ENCODE results near the gene APOL5.
"Not testable (repeated sequence)": the region's sequence is repeated elsewhere in the genome, so short reads cannot be mapped to it uniquely, and the experiment has no call there.

APOL5 gene

DNA sequence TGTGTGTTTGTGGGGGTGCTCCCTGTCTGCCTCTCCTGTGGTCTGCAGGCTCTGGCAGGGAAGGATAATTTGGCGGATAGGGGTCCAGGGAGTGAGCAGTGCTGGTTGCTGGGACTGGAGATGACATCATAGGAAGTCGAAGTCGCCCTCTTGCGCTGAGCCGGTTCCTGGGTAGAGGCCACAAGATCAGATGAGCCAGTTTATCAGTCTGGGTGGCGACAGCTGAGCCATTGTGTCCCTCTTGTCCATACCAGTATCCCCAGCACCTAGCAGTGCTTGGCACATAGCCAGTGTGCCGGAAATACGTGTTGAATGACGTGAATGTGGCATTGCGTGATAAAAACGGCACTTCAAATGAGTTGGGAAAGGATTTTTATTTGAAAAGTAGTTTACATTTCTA is 9.8 kb downstream of the APOL5 start:
- Mint-ChIP-seq H3K36me3 (ENCODE audit: low read depth) (no peaks in the 10 kb centered on the region), H3K27me3 (no peaks in the 10 kb centered on the region), H3K4me3 (no peak overlapping the region), H3K9me3 (no peaks in the 10 kb centered on the region), H3K27ac (no peak overlapping the region), H3K4me1 (ENCODE audit: low read depth) (no peaks in the 10 kb centered on the region)
- no peak for DNase-seq

GRCh38 chr22:35728639-35729308 is 11.1 kb downstream of the APOL5 start:
- H3K27ac Mint-ChIP-seq, result no peak overlapping the region
- H3K4me1 Mint-ChIP-seq (ENCODE audit: low read depth), result no peaks in the 10 kb centered on the region
- H3K27me3 Mint-ChIP-seq, result no peaks in the 10 kb centered on the region
- no peaks in the 10 kb centered on the region for H3K36me3 Mint-ChIP-seq (ENCODE audit: low read depth)
- H3K4me3 Mint-ChIP-seq, result no peak overlapping the region
- H3K9me3 Mint-ChIP-seq, result no peaks in the 10 kb centered on the region
- no peak for DNase-seq

GRCh38 chr22:35729309-35729698 is 11.6 kb downstream of the APOL5 start:
- no peak overlapping the region for H3K27ac Mint-ChIP-seq
- no peak for DNase-seq
- H3K4me1 Mint-ChIP-seq (ENCODE audit: low read depth), result no peaks in the 10 kb centered on the region
- no peaks in the 10 kb centered on the region for H3K36me3 Mint-ChIP-seq (ENCODE audit: low read depth)
- H3K4me3 Mint-ChIP-seq, result no peak overlapping the region
- no peaks in the 10 kb centered on the region for H3K27me3 Mint-ChIP-seq
- no peaks in the 10 kb centered on the region for H3K9me3 Mint-ChIP-seq

DNA sequence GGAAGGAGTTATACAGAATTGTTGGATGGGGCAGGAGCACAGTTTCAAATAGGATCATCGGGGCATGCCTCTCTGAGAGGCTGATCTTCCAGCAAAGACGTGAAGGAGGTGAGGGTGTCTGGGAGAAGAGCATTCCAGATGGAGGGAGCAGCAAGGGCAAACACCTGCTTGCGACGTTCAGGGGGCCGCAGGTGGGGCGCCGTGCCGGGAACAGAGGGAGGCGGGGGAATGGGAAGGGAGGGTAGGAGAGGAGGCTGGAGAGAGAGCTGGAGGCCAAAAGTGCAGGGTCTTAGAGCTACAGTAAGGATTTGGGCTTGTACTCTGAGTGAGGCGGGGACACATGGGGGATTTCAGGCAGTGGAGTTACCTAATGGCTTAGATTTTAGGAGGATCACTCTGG is 13.6 kb downstream of the APOL5 start:
- Mint-ChIP-seq H3K9me3 (no peaks in the 10 kb centered on the region), H3K4me1 (ENCODE audit: low read depth) (no peaks in the 10 kb centered on the region), H3K4me3 (no peak overlapping the region), H3K27me3 (no peaks in the 10 kb centered on the region), H3K36me3 (ENCODE audit: low read depth) (no peaks in the 10 kb centered on the region), H3K27ac (no peak overlapping the region)
- no peak for DNase-seq

- no peaks in the 10 kb centered on the region for H3K36me3 Mint-ChIP-seq (ENCODE audit: low read depth)
- no peak overlapping the region for H3K4me3 Mint-ChIP-seq
- no peak for DNase-seq
- H3K27ac Mint-ChIP-seq, result no peak overlapping the region
- no peaks in the 10 kb centered on the region for H3K9me3 Mint-ChIP-seq
- no peaks in the 10 kb centered on the region for H3K27me3 Mint-ChIP-seq
- H3K4me1 Mint-ChIP-seq (ENCODE audit: low read depth), result no peaks in the 10 kb centered on the region
These were observed 14.4 kb downstream of the APOL5 start for GRCh38 chr22:35732116-35732515.

DNA sequence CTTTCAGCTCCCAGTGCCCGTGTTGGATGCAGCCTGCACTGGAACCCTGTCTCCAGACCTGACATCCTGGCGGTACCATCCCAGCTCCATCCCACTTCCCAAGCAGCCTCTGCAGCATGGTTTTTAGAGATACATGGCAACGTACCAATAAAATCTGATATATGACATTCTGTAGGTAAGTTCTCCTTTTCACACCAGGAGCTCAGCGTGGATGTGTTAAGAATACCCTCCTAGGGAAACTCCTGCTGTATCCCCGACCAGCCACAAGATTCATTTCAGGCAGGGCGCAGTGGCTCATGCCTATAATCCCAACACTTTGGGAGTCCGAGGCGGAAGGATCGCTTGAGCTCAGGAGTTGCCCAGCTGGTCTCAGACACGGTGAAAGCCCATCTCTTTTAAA is 15.4 kb downstream of the APOL5 start:
- Mint-ChIP-seq H3K27me3 (no peaks in the 10 kb centered on the region), H3K4me3 (no peak overlapping the region)

DNA sequence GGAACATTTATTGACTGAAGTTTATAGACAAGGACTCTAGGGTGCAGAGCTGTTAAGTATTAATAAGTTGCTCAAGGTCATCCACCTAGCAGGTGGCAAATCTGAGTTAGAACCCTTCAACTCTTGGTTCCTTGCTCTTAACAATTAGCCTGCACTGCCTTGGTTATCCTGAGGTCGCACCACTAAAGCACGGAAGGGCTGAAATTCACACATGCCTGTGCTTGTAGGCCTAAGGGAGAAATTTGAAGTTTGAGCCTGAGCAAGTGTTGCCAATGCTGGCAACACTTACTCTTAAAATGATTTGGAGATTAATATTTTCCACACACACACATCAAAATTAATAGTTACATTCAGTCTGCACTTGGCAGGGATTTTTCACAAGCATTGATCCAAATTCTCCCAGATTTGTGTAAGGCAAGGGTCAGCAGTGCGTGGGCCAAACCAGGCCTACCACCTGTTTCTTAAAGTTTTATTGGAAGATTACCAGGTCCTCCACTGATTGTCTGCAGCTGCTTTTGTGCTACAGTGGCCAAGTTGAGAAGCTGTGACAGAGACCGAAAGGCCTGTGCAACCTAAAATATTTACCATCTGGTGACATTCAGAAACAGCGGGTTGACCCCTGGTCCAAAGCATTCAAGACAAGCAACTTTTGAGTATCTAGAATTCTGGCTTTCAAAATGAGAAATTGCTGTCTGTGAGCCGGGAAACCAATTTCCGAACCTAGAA is 16.3 kb downstream of the APOL5 start:
- no peak for DNase-seq
- Mint-ChIP-seq H3K4me3 (no peak overlapping the region), H3K9me3 (no peaks in the 10 kb centered on the region), H3K27ac (no peak overlapping the region), H3K36me3 (ENCODE audit: low read depth) (no peaks in the 10 kb centered on the region), H3K27me3 (no peaks in the 10 kb centered on the region), H3K4me1 (ENCODE audit: low read depth) (no peaks in the 10 kb centered on the region)

More for the DNA sequence above, 15.4 kb downstream of the APOL5 start:
- Mint-ChIP-seq H3K9me3 (no peaks in the 10 kb centered on the region), H3K4me1 (ENCODE audit: low read depth) (no peaks in the 10 kb centered on the region), H3K36me3 (ENCODE audit: low read depth) (no peaks in the 10 kb centered on the region), H3K27ac (no peak overlapping the region)
- DNase-seq, result no peak

GRCh38 chr22:35734517-35734827 is 16.8 kb downstream of the APOL5 start:
- no peaks in the 10 kb centered on the region for H3K4me1 Mint-ChIP-seq (ENCODE audit: low read depth)
- no peaks in the 10 kb centered on the region for H3K9me3 Mint-ChIP-seq
- H3K36me3 Mint-ChIP-seq (ENCODE audit: low read depth), result no peaks in the 10 kb centered on the region
- no peak overlapping the region for H3K27ac Mint-ChIP-seq
- no peak for DNase-seq
- H3K4me3 Mint-ChIP-seq, result no peak overlapping the region
- H3K27me3 Mint-ChIP-seq, result no peaks in the 10 kb centered on the region

DNA sequence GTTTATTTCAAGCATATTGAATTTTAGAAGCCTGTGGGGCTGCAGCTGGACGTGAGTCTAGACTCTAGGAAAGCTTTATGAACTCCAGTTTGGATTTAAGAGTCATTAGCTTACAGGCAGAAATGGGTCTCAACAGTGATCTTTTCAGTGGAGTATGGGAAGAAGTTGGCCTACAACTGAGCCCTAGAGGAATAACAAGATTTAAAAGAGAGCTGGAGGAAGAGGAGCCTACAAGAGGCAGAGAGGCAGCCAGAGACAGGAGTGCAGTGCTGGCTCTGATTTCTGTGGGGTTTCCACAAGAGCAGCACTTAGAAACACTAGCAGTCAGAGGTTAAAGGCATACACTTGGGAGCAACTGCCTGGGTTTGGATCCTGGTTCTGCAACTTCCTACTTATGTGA is 17.9 kb downstream of the APOL5 start:
- Mint-ChIP-seq H3K4me3 (no peak overlapping the region), H3K27me3 (no peaks in the 10 kb centered on the region), H3K36me3 (ENCODE audit: low read depth) (no peaks in the 10 kb centered on the region), H3K9me3 (no peaks in the 10 kb centered on the region), H3K27ac (no peak overlapping the region), H3K4me1 (ENCODE audit: low read depth) (no peaks in the 10 kb centered on the region)
- DNase-seq, result no peak

GRCh38 chr22:35736166-35736565 is 18.5 kb downstream of the APOL5 start:
- no peak for DNase-seq
- Mint-ChIP-seq H3K27me3 (no peaks in the 10 kb centered on the region), H3K9me3 (no peaks in the 10 kb centered on the region)

DNA sequence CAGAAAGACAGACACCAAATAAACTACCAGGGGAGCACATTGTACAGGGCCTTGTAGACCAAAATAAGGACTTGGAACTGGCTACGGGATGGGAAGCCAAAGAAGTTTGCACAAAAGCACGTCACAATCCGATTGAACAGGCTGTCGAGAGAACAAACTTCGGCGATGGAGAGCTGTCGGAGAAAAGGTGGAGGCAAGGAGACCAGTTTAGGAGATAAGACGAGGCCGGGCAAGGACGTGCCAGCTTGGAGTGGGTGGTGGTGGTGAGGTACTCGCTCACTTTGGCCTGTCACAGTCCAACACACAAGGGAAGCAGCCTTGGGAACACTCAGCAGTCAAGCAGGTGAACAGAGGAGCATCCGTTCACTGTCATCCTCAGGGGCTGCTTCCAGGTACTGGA is 19.0 kb downstream of the APOL5 start:
- H3K27me3 Mint-ChIP-seq, result no peaks in the 10 kb centered on the region
- no peaks in the 10 kb centered on the region for H3K4me1 Mint-ChIP-seq (ENCODE audit: low read depth)
- H3K9me3 Mint-ChIP-seq, result no peaks in the 10 kb centered on the region
- no peak overlapping the region for H3K27ac Mint-ChIP-seq
- no peak overlapping the region for H3K4me3 Mint-ChIP-seq
- no peak for DNase-seq
- no peaks in the 10 kb centered on the region for H3K36me3 Mint-ChIP-seq (ENCODE audit: low read depth)

More at GRCh38 chr22:35736166-35736565, 18.5 kb downstream of the APOL5 start:
- H3K4me3 Mint-ChIP-seq, result no peak overlapping the region
- no peak overlapping the region for H3K27ac Mint-ChIP-seq
- H3K4me1 Mint-ChIP-seq (ENCODE audit: low read depth), result no peaks in the 10 kb centered on the region
- no peaks in the 10 kb centered on the region for H3K36me3 Mint-ChIP-seq (ENCODE audit: low read depth)

DNA sequence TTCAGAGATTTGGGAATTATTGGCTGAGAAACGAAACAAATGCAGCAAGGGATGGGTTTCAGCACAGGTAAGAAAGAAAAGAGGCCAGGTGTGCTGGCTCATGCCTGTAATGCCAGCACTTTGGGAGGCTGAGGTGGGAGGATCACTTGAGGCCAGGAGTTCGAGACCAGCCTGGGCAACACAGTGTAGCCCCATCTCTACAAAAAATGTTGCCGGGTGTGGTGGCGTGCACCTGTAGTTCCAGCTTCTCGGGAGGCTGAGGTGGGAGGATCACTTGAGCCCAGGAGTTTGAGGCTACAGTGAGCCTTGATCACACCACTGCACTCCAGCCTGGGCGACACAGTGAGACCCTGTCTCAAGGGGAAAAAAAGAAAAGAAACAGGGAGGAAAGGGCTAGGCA is 20.2 kb downstream of the APOL5 start:
- H3K9me3 Mint-ChIP-seq; DNase-seq; H3K36me3 Mint-ChIP-seq (ENCODE audit: low read depth); H3K27me3 Mint-ChIP-seq; H3K27ac Mint-ChIP-seq; H3K4me3 Mint-ChIP-seq; H3K4me1 Mint-ChIP-seq (ENCODE audit: low read depth): not testable (repeated sequence)

- Mint-ChIP-seq H3K4me1 (ENCODE audit: low read depth) (no peaks in the 10 kb centered on the region), H3K27ac (no peak overlapping the region), H3K9me3 (no peaks in the 10 kb centered on the region), H3K27me3 (no peaks in the 10 kb centered on the region), H3K4me3 (no peak overlapping the region), H3K36me3 (ENCODE audit: low read depth) (no peaks in the 10 kb centered on the region)
- DNase-seq, result no peak
These were observed 21.6 kb downstream of the APOL5 start for GRCh38 chr22:35739076-35739930.

- Mint-ChIP-seq H3K9me3 (no peaks in the 10 kb centered on the region), H3K4me3 (no peak overlapping the region), H3K36me3 (ENCODE audit: low read depth) (no peaks in the 10 kb centered on the region), H3K27me3 (no peaks in the 10 kb centered on the region), H3K4me1 (ENCODE audit: low read depth) (no peaks in the 10 kb centered on the region), H3K27ac (no peak overlapping the region)
- no peak for DNase-seq
These were observed 22.3 kb downstream of the APOL5 start for GRCh38 chr22:35739931-35740380.

DNA sequence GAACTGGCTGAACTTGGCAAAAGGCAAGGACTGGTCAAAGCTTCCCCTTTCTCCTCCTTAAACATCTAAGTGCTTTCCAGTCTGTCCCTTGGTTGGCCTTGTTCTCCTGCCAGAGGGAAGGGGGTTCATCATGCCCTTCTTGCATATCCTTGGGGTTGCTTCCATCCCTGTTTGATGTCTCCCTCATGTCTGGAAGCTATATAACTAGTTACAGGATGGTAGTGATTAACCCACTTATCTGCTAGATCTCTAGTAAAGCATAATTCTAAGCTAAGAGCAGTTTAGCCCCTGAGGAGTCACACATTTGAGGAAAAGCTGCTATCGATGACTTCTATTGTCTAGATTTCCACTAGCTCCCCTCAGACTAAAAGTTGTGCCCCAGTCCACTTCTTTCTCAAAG is 22.9 kb downstream of the APOL5 start:
- Mint-ChIP-seq H3K9me3 (no peaks in the 10 kb centered on the region), H3K4me1 (ENCODE audit: low read depth) (no peaks in the 10 kb centered on the region)

More for the DNA sequence above, 22.9 kb downstream of the APOL5 start:
- no peaks in the 10 kb centered on the region for H3K36me3 Mint-ChIP-seq (ENCODE audit: low read depth)
- H3K27me3 Mint-ChIP-seq, result no peaks in the 10 kb centered on the region
- DNase-seq, result no peak
- no peak overlapping the region for H3K27ac Mint-ChIP-seq
- H3K4me3 Mint-ChIP-seq, result no peak overlapping the region
